Measurements from ENCODE around the gene SLIT1.

The SLIT1 gene

DNA sequence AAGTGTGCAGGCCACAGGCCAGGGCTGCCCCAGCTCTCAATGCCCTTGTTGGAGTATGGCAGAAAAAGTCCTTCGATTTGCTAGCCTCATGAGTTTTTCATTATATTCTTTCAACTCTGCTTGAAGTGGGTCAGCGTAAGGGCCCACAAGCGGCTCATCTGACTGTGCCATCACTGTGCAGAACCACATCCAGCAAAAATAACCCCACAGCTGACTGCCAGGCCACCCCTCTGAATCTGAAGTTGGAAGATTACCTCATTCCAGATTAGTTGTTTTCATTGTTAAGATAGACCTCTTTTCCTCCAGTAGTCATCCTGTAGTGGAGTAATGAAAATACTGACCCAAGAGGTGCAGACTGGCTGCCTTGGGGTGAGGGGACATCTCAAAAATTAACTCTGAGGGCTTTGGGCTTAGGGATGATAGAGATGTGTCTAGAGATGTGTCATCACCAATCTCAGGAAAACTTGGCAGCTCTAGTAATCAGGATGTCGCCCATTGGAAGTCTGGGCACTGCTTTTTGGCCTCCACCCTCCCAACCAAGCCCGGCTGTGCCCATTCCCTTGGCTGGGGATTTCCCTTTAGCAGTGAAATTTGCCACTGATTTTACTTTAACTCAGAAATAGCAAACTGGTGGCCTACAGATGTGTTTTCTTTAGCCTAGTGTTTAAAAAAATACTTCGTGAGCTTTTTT, 189.3 kb downstream of the SLIT1 start:
- Histone ChIP-seq H3K27me3 (ENCODE audit: insufficient read depth, poor library complexity, severe bottlenecking) (no peaks in the 10 kb centered on the region), H3K4me1 (ENCODE audit: insufficient read depth, poor library complexity, severe bottlenecking) (peaks cover 6% of the 10 kb centered on the region), H3K36me3 (ENCODE audit: low read depth) (no peaks in the 10 kb centered on the region), H3K9me3 (ENCODE audit: severe bottlenecking) (no peaks in the 10 kb centered on the region), H3K4me3 (ENCODE audit: severe bottlenecking) (no peak overlapping the region), H3K27ac (ENCODE audit: poor library complexity, severe bottlenecking) (no peak overlapping the region)
- DNase-seq (ENCODE audit: low spot score) = no peak
- TF ChIP-seq, protein P1, sequence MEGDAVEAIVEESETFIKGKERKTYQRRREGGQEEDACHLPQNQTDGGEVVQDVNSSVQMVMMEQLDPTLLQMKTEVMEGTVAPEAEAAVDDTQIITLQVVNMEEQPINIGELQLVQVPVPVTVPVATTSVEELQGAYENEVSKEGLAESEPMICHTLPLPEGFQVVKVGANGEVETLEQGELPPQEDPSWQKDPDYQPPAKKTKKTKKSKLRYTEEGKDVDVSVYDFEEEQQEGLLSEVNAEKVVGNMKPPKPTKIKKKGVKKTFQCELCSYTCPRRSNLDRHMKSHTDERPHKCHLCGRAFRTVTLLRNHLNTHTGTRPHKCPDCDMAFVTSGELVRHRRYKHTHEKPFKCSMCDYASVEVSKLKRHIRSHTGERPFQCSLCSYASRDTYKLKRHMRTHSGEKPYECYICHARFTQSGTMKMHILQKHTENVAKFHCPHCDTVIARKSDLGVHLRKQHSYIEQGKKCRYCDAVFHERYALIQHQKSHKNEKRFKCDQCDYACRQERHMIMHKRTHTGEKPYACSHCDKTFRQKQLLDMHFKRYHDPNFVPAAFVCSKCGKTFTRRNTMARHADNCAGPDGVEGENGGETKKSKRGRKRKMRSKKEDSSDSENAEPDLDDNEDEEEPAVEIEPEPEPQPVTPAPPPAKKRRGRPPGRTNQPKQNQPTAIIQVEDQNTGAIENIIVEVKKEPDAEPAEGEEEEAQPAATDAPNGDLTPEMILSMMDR (IDR thresholded peaks at IDR 0.05; ENCODE audit: poor library complexity, severe bottlenecking) = no peak
- ATAC-seq (ENCODE audit: low read depth) = no peak

DNA sequence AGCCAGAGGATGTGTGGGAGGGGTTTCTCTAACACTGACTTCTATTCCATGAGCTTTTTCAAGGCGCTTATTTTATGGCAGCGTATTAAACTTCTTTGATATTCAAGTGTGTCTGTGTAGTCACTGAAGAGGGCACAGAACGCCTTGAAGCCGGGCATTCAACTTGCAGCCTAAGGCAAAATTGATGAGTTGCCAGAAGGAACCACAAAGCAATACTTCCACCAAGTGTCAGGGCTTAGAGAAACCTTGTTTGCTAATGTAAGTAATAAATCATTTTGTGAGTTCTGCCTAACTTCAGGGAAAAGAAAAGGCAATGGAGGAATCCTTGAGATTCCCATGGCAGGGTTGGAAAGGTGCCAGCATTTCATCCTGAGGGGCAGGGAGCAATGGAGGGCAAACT, 189.9 kb downstream of the SLIT1 start:
- no peak for ATAC-seq (ENCODE audit: low read depth)
- no peaks in the 10 kb centered on the region for H3K9me3 ChIP-seq (ENCODE audit: severe bottlenecking)
- H3K27me3 ChIP-seq (ENCODE audit: insufficient read depth, poor library complexity, severe bottlenecking) = no peaks in the 10 kb centered on the region
- no peak overlapping the region for H3K27ac ChIP-seq (ENCODE audit: poor library complexity, severe bottlenecking)
- no peak overlapping the region for H3K4me3 ChIP-seq (ENCODE audit: severe bottlenecking)
- DNase-seq (ENCODE audit: low spot score) = no peak
- H3K36me3 ChIP-seq (ENCODE audit: low read depth) = no peaks in the 10 kb centered on the region
- TF ChIP-seq, protein P1 (IDR thresholded peaks at IDR 0.05; ENCODE audit: poor library complexity, severe bottlenecking) = no peak
- peaks cover 6% of the 10 kb centered on the region for H3K4me1 ChIP-seq (ENCODE audit: insufficient read depth, poor library complexity, severe bottlenecking)

DNA sequence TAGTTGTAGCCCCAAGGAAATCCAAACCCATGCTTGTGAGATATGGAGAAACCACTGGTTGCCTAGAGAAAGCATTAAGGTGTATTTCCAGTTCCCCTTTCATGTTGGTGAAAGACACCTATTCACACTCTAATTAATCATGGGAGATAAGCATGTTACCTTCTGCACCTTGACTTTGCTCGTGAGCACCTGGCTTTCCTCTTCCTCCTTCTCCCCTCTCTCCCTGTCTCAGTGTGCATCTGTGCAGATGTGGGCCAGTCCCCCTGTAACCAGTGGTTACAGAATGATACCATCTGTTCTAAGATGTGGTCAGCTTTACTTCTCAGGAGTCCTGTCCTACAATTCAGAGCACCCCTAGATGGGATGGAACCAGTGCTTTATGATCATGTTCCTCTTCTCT, 193.0 kb downstream of the SLIT1 start:
- no peaks in the 10 kb centered on the region for H3K36me3 ChIP-seq (ENCODE audit: low read depth)
- ATAC-seq (ENCODE audit: low read depth) (no peak), DNase-seq (ENCODE audit: low spot score) (no peak)
- H3K27ac ChIP-seq (ENCODE audit: poor library complexity, severe bottlenecking) = no peak overlapping the region
- no peaks in the 10 kb centered on the region for H3K9me3 ChIP-seq (ENCODE audit: severe bottlenecking)
- no peaks in the 10 kb centered on the region for H3K4me1 ChIP-seq (ENCODE audit: insufficient read depth, poor library complexity, severe bottlenecking)
- TF ChIP-seq, protein P1 (IDR thresholded peaks at IDR 0.05; ENCODE audit: poor library complexity, severe bottlenecking) = no peak
- H3K27me3 ChIP-seq (ENCODE audit: insufficient read depth, poor library complexity, severe bottlenecking) = no peaks in the 10 kb centered on the region
- no peak overlapping the region for H3K4me3 ChIP-seq (ENCODE audit: severe bottlenecking)

DNA sequence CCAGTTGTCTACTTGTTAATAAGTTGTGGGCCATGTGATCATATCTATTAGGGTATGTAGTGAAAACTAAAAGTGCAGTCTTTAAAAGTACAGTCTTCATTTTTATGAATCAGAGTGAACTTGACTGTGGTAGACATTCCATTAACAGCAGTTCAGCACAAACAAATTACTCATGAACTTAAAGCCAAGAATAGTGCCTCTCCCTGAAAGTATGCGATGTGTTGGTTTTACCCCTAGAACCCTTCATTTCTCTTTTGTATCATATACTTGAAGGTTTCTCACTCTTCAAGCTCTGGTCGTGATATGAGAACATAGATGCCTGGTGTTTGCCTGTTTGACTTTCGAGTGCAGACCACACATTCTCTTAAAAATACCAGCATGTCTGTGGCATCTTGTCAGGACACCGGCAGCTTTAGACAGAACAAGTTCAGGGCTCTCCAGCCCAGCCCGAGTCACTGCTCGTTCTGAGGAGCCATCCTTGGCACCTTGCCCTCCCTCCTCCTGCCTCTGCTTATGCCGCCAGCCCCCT, 194.4 kb downstream of the SLIT1 start:
- Histone ChIP-seq H3K27me3 (ENCODE audit: insufficient read depth, poor library complexity, severe bottlenecking) (no peaks in the 10 kb centered on the region), H3K4me1 (ENCODE audit: insufficient read depth, poor library complexity, severe bottlenecking) (no peaks in the 10 kb centered on the region), H3K9me3 (ENCODE audit: severe bottlenecking) (no peaks in the 10 kb centered on the region), H3K4me3 (ENCODE audit: severe bottlenecking) (no peak overlapping the region), H3K27ac (ENCODE audit: poor library complexity, severe bottlenecking) (no peak overlapping the region), H3K36me3 (ENCODE audit: low read depth) (no peaks in the 10 kb centered on the region)
- ATAC-seq (ENCODE audit: low read depth) = peak; percentile 79
- no peak for DNase-seq (ENCODE audit: low spot score)
- TF ChIP-seq, protein P1 (IDR thresholded peaks at IDR 0.05; ENCODE audit: poor library complexity, severe bottlenecking) = no peak

DNA sequence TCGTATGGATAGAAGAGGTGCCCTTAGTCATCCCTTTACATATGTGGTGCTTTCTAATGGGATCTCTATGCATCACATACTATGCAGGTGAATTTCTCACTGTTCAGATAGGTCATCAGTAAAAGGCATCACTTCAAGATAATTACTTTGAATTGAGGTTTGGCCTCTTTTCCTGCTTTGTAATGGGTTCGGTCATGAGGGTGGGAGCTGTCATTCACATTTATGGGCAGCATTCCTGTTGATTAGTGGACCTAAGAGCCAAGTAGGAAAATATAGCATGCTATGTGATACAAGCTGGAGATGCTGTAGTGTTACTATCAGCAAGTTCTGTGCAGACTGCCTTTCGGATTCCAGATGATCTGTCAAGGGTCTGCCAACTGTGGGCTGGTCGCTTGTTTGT, 197.3 kb downstream of the SLIT1 start:
- TF ChIP-seq, protein P1 (IDR thresholded peaks at IDR 0.05; ENCODE audit: poor library complexity, severe bottlenecking) = no peak
- no peak overlapping the region for H3K27ac ChIP-seq (ENCODE audit: poor library complexity, severe bottlenecking)
- H3K9me3 ChIP-seq (ENCODE audit: severe bottlenecking) = no peaks in the 10 kb centered on the region
- H3K36me3 ChIP-seq (ENCODE audit: low read depth) = no peaks in the 10 kb centered on the region
- H3K4me3 ChIP-seq (ENCODE audit: severe bottlenecking) = no peak overlapping the region
- ATAC-seq (ENCODE audit: low read depth) (no peak), DNase-seq (ENCODE audit: low spot score) (no peak)
- H3K4me1 ChIP-seq (ENCODE audit: insufficient read depth, poor library complexity, severe bottlenecking) = no peaks in the 10 kb centered on the region
- H3K27me3 ChIP-seq (ENCODE audit: insufficient read depth, poor library complexity, severe bottlenecking) = no peaks in the 10 kb centered on the region

All from RWPE2 (cell line).